Measurements from ENCODE around the gene F2R.
"Not testable (repeated sequence)": the region's sequence is repeated elsewhere in the genome, so short reads cannot be mapped to it uniquely, and the experiment has no call there.

The F2R gene

GRCh38 chr5:76715736-76716455 lies at the start of gene F2R:
TSS of gene F2R (plus strand) at chr5:76716126. CDS start at chr5:76716308, 182 bp downstream.
- peak; percentile 73 for DNase-seq

GRCh38 chr5:76667495-76667894 lies 48.4 kb upstream of the F2R start:
- DNase-seq = no peak

- DNase-seq = no peak
These were observed 46.7 kb upstream of the F2R start for GRCh38 chr5:76669245-76669644.

GRCh38 chr5:76670508-76670907 lies 45.4 kb upstream of the F2R start:
- no peak for DNase-seq

- no peak for DNase-seq
These were observed 43.7 kb upstream of the F2R start for GRCh38 chr5:76672242-76672641.

- DNase-seq = no peak
These were observed 42.8 kb upstream of the F2R start for GRCh38 chr5:76673125-76673524.

- DNase-seq = no peak
These were observed 41.4 kb upstream of the F2R start for GRCh38 chr5:76674330-76675066.

- DNase-seq = no peak
These were observed 40.6 kb upstream of the F2R start for GRCh38 chr5:76675364-76675763.

- DNase-seq = no peak
These were observed 38.0 kb upstream of the F2R start for GRCh38 chr5:76677849-76678472.

GRCh38 chr5:76679231-76679630 lies 36.7 kb upstream of the F2R start:
- no peak for DNase-seq

GRCh38 chr5:76680826-76681225 lies 35.1 kb upstream of the F2R start:
- DNase-seq = not testable (repeated sequence)

- DNase-seq = no peak
These were observed 34.6 kb upstream of the F2R start for GRCh38 chr5:76681287-76681686.

- DNase-seq = no peak
These were observed 33.5 kb upstream of the F2R start for GRCh38 chr5:76682387-76682786.

GRCh38 chr5:76683816-76684731 lies 31.9 kb upstream of the F2R start:
- no peak for DNase-seq

- no peak for DNase-seq
These were observed 31.0 kb upstream of the F2R start for GRCh38 chr5:76684756-76685519.

GRCh38 chr5:76685704-76686103 lies 30.2 kb upstream of the F2R start:
- no peak for DNase-seq

GRCh38 chr5:76688212-76688611 lies 27.7 kb upstream of the F2R start:
- DNase-seq = no peak

- no peak for DNase-seq
These were observed 27.1 kb upstream of the F2R start for GRCh38 chr5:76688836-76689235.

GRCh38 chr5:76689321-76690036 lies 26.4 kb upstream of the F2R start:
- DNase-seq = no peak

- DNase-seq = no peak
These were observed 25.8 kb upstream of the F2R start for GRCh38 chr5:76690037-76690679.

Measured in activated CD4-positive, alpha-beta T cell treated with anti-CD3 and anti-CD28 coated beads, Interleukin-2, Interleukin-6, amounts not matched to agents 100 ng/mL and 50 ng/mL, durations not matched to agents 16 hours and 8 hours (primary cell).